Measurements from ENCODE around the gene RAB14. TPM values are rescaled to one million over a fixed set of nuclear protein-coding genes. Genes with fewer than 3 reads are reported as not detected.

The RAB14 gene
- total RNA-seq, 1 donor from 2014 or later, result 25.1 TPM

DNA sequence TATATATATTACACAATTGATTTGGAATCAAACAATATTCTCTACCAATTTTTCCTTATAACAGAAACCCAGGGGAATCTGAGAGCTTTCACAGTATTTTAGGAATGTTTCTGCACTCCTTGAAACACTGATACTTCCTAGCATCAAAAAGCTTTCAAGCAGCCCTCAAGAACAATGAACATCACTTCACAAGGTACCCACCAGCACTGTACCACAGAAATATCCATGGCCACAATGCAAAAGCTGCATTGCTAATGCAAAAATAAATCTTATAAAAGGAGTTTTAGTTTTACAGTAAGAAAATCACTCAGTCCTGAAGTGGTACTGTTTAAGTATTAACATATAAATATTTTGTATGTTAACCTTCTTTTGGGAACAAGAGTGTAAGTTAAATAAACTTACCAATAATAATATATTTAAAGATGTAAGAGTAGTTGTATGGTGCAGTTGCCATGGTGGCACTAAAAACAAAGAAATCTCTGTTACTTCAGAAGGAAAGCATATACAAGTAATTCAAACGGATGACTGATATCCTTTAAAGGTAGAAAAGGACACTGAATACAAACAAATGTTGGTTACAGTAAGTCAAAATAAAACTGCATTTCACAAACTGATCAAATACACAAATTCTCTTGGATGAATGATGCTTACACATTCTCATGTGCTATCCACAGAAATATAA, 8.6 kb downstream of the RAB14 start:
- no peak overlapping the region for H3K9ac ChIP-seq (ENCODE audit: low read depth in 1 of 3, low read length in 3 of 3)

DNA sequence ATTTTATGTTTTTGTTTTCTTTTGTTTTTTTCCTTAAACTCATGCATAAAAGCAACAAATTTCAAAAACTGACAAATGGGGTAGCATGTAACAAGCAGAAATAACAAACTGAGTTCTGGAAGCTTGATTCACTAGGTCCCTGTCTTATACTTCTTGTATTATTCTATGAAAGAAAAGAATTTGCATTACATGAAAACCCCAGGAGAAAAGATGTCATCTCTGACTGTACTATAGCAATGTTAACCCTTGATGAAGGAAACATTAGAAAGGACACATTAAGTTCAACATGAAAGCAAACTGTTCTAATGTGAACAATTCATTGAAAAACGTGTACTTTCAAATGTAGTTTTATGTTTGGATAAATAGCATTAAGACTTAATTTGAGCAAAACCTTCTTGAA, 9.2 kb downstream of the RAB14 start:
- Histone ChIP-seq H3K9ac (ENCODE audit: low read depth in 1 of 3, low read length in 3 of 3) (no peak overlapping the region), H3K4me3 (ENCODE audit: low read length in 3 of 3) (no peak overlapping the region), H3K36me3 (ENCODE audit: control insufficient read depth in 3 of 3, insufficient read depth in 3 of 3, low read length in 3 of 3) (no peaks in the 10 kb centered on the region), H3K9me3 (ENCODE audit: control insufficient read depth in 3 of 3, low read length in 3 of 3) (no peaks in the 10 kb centered on the region), H3K27me3 (ENCODE audit: control insufficient read depth in 3 of 3, insufficient read depth in 3 of 3, low read length in 3 of 3) (no peaks in the 10 kb centered on the region), H3K4me1 (ENCODE audit: control insufficient read depth in 3 of 3, insufficient read depth in 3 of 3, low read length in 3 of 3) (peaks cover 13 to 28% (median 18%) of the 10 kb centered on the region in 3 donors), H3K27ac (ENCODE audit: low read depth, low read length) (no peak overlapping the region)

More for the DNA sequence above, 8.6 kb downstream of the RAB14 start:
- Histone ChIP-seq H3K4me3 (ENCODE audit: low read length in 3 of 3) (peak overlapping the region in 1 of 3 donors; percentile 12), H3K4me1 (ENCODE audit: control insufficient read depth in 3 of 3, insufficient read depth in 3 of 3, low read length in 3 of 3) (peaks cover 18 to 33% (median 20%) of the 10 kb centered on the region in 3 donors), H3K36me3 (ENCODE audit: control insufficient read depth in 3 of 3, insufficient read depth in 3 of 3, low read length in 3 of 3) (no peaks in the 10 kb centered on the region), H3K27me3 (ENCODE audit: control insufficient read depth in 3 of 3, insufficient read depth in 3 of 3, low read length in 3 of 3) (no peaks in the 10 kb centered on the region), H3K27ac (ENCODE audit: low read depth, low read length) (no peak overlapping the region), H3K9me3 (ENCODE audit: control insufficient read depth in 3 of 3, low read length in 3 of 3) (no peaks in the 10 kb centered on the region)

DNA sequence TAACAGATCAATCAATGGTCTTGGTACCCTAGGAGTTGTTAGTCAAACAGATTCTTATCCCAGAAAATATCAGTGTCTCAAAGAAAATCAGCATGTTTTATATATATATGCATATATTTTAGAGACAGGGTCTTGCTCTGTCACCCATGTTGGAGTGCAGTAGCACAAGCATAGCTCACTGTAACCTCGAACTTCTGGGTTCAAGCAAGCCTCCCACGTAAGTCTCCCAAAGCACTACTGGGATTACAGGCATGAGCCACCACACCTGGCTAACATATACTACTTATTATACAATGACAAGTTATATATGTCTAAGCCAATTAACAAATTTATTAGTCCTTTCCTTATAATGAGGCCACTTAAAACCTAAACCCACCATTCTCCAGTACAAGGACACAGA, 10.4 kb downstream of the RAB14 start:
- H3K27me3 ChIP-seq (ENCODE audit: control insufficient read depth in 3 of 3, insufficient read depth in 3 of 3, low read length in 3 of 3), result no peaks in the 10 kb centered on the region
- no peak overlapping the region for H3K27ac ChIP-seq (ENCODE audit: low read depth, low read length)
- H3K4me1 ChIP-seq (ENCODE audit: control insufficient read depth in 3 of 3, insufficient read depth in 3 of 3, low read length in 3 of 3), result peaks cover 6 to 18% (median 11%) of the 10 kb centered on the region in 3 donors
- H3K36me3 ChIP-seq (ENCODE audit: control insufficient read depth in 3 of 3, insufficient read depth in 3 of 3, low read length in 3 of 3), result peaks cover 0 to under 1% (median 0%) of the 10 kb centered on the region in 3 donors
- H3K9ac ChIP-seq (ENCODE audit: low read depth in 1 of 3, low read length in 3 of 3), result no peak overlapping the region
- no peak overlapping the region for H3K4me3 ChIP-seq (ENCODE audit: low read length in 3 of 3)
- no peaks in the 10 kb centered on the region for H3K9me3 ChIP-seq (ENCODE audit: control insufficient read depth in 3 of 3, low read length in 3 of 3)

DNA sequence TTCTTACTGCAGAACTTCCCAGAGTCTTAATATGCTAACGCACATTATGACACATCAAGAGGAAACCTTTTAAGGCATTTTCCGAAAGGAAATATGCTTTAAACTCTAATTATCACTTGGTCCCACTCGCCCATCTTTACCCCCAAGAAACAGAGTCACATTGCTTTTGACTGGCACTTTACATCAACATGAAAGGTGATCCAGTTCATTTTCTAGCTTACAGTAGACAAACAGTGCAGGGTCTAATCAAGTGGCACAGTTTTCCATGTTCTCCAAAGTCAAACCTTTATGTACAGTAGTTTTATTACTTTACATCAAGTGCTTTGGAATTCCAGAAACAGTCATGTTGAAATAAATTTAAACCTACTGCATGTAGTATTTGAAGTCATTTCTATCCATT, 12.0 kb downstream of the RAB14 start:
- Histone ChIP-seq H3K4me3 (ENCODE audit: low read length in 3 of 3) (no peak overlapping the region), H3K36me3 (ENCODE audit: control insufficient read depth in 3 of 3, insufficient read depth in 3 of 3, low read length in 3 of 3) (peaks cover 4 to 10% (median 7%) of the 10 kb centered on the region in 3 donors), H3K4me1 (ENCODE audit: control insufficient read depth in 3 of 3, insufficient read depth in 3 of 3, low read length in 3 of 3) (peaks cover 3 to 17% (median 11%) of the 10 kb centered on the region in 3 donors), H3K9me3 (ENCODE audit: control insufficient read depth in 3 of 3, low read length in 3 of 3) (no peaks in the 10 kb centered on the region), H3K27me3 (ENCODE audit: control insufficient read depth in 3 of 3, insufficient read depth in 3 of 3, low read length in 3 of 3) (no peaks in the 10 kb centered on the region), H3K27ac (ENCODE audit: low read depth, low read length) (no peak overlapping the region), H3K9ac (ENCODE audit: low read depth in 1 of 3, low read length in 3 of 3) (no peak overlapping the region)

DNA sequence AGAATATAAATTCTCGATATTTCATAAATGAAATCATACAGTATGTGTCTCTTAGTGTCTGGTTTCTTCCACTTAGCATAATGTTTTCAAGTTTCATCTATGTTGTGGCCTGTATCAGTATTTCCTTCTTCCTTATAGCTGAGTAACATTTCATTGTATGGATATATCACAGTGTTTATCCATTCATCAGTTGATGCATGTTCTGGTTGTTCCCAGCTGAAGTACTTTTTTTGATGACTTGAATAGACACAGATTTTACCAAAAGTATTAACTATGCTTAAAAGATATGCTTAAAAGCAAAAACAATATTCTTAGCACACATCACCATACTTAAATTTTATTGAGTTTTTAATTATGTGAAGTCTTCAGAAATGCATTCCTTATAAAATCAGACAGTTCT, 12.7 kb downstream of the RAB14 start:
- Histone ChIP-seq H3K9ac (ENCODE audit: low read depth in 1 of 3, low read length in 3 of 3) (no peak overlapping the region), H3K4me3 (ENCODE audit: low read length in 3 of 3) (no peak overlapping the region), H3K27me3 (ENCODE audit: control insufficient read depth in 3 of 3, insufficient read depth in 3 of 3, low read length in 3 of 3) (no peaks in the 10 kb centered on the region), H3K27ac (ENCODE audit: low read depth, low read length) (no peak overlapping the region), H3K36me3 (ENCODE audit: control insufficient read depth in 3 of 3, insufficient read depth in 3 of 3, low read length in 3 of 3) (peaks cover 4 to 10% (median 7%) of the 10 kb centered on the region in 3 donors), H3K4me1 (ENCODE audit: control insufficient read depth in 3 of 3, insufficient read depth in 3 of 3, low read length in 3 of 3) (peaks cover 3 to 19% (median 11%) of the 10 kb centered on the region in 3 donors), H3K9me3 (ENCODE audit: control insufficient read depth in 3 of 3, low read length in 3 of 3) (no peaks in the 10 kb centered on the region)

DNA sequence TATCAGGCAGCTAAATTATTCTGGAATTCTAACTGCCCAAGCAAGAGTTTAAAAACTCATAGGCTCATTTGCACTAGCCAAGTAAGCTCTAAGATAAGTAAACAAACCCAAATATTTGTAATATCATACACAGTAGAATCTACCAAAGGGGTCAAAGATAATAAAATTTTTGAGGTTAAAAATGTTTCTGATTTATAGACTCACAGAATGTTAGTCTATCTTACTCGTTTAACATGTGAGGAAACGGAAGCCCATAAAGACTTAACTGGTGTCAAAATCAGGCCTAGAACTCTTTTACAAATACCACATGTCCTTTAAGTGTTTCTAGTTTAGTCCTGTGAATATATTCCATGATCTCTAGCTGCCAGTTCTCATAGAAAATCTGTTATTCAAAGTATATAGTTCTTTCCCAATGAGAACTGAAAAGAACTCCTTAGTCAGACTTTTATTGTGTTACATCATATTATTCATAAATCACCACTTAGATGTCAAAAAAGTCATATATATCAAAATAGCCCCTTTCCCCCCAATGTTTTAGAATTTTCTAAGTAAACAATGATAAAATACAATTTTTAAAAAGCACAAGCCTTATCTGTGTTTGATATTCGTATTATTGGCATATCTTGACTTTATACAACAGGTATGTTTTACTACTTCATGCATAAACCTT, 13.9 kb downstream of the RAB14 start:
- peaks cover 0 to 19% (median 8%) of the 10 kb centered on the region in 3 donors for H3K4me1 ChIP-seq (ENCODE audit: control insufficient read depth in 3 of 3, insufficient read depth in 3 of 3, low read length in 3 of 3)
- peaks cover 4 to 10% (median 7%) of the 10 kb centered on the region in 3 donors for H3K36me3 ChIP-seq (ENCODE audit: control insufficient read depth in 3 of 3, insufficient read depth in 3 of 3, low read length in 3 of 3)
- H3K9ac ChIP-seq (ENCODE audit: low read depth in 1 of 3, low read length in 3 of 3), result no peak overlapping the region
- H3K27ac ChIP-seq (ENCODE audit: low read depth, low read length), result no peak overlapping the region
- H3K27me3 ChIP-seq (ENCODE audit: control insufficient read depth in 3 of 3, insufficient read depth in 3 of 3, low read length in 3 of 3), result no peaks in the 10 kb centered on the region
- no peak overlapping the region for H3K4me3 ChIP-seq (ENCODE audit: low read length in 3 of 3)
- H3K9me3 ChIP-seq (ENCODE audit: control insufficient read depth in 3 of 3, low read length in 3 of 3), result no peaks in the 10 kb centered on the region

DNA sequence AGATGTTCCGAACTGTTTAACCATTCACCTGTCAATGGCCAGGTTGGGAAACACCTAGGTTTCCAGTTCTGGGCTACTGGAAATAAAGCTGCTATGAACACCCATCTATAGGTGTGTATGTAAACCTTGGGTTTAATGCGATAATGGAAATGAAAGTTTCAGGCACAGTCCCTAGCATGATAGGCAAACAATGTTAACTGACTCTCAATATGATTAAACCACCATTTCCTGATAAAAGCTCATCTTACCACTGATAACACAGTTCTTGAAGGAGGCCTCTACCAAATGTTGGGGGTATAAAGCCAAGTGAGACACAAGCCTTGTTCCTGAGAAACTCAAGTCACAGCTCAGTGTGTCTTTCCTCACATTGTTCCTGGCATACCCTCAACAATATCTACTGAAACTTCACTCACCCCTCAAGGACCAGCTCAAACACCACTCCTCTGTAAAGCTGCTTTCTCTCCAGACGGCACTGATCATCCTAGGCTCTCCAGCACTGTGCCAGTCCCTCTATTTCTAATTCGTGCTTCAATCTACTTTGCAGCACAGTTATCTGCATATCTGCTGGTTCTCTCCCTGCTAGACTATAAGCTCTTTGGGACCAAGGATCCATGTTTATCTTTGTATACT, 15.8 kb downstream of the RAB14 start:
- H3K36me3 ChIP-seq (ENCODE audit: control insufficient read depth in 3 of 3, insufficient read depth in 3 of 3, low read length in 3 of 3), result peaks cover 9 to 22% (median 19%) of the 10 kb centered on the region in 3 donors

DNA sequence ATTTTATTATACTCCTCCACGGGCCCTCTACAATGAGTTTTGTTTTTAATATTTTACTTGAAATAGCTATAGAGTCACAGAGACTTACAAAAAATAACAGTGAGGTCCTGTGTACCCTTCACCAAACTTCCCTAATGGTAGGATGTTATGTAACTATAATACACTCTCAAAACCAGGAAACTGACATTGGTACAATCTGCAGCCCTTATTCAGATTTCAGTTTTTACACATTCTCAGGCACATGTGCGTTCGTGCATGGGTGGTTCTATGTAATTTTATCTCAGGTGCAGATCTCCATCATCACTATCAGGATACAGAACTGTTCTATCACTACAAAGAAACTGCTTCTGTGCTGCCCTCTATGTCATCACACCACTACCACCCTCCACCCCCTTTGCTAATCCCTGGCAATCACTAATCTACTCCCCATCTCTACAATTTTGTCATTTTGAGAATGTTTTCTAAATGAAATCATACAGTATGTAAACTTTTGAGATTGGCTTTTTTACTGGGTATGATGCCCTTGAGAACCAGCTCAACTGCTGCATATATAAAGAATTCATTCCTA, 16.4 kb downstream of the RAB14 start:
- Histone ChIP-seq H3K4me3 (ENCODE audit: low read length in 3 of 3) (no peak overlapping the region), H3K9ac (ENCODE audit: low read depth in 1 of 3, low read length in 3 of 3) (no peak overlapping the region), H3K27me3 (ENCODE audit: control insufficient read depth in 3 of 3, insufficient read depth in 3 of 3, low read length in 3 of 3) (no peaks in the 10 kb centered on the region), H3K9me3 (ENCODE audit: control insufficient read depth in 3 of 3, low read length in 3 of 3) (no peaks in the 10 kb centered on the region), H3K36me3 (ENCODE audit: control insufficient read depth in 3 of 3, insufficient read depth in 3 of 3, low read length in 3 of 3) (peaks cover 9 to 27% (median 20%) of the 10 kb centered on the region in 3 donors), H3K27ac (ENCODE audit: low read depth, low read length) (no peak overlapping the region), H3K4me1 (ENCODE audit: control insufficient read depth in 3 of 3, insufficient read depth in 3 of 3, low read length in 3 of 3) (peaks cover 0 to 2% (median 0%) of the 10 kb centered on the region in 3 donors)

More for the DNA sequence above, 15.8 kb downstream of the RAB14 start:
- peaks cover 0 to 6% (median under 1%) of the 10 kb centered on the region in 3 donors for H3K4me1 ChIP-seq (ENCODE audit: control insufficient read depth in 3 of 3, insufficient read depth in 3 of 3, low read length in 3 of 3)
- H3K9ac ChIP-seq (ENCODE audit: low read depth in 1 of 3, low read length in 3 of 3), result no peak overlapping the region
- no peak overlapping the region for H3K27ac ChIP-seq (ENCODE audit: low read depth, low read length)
- no peaks in the 10 kb centered on the region for H3K9me3 ChIP-seq (ENCODE audit: control insufficient read depth in 3 of 3, low read length in 3 of 3)
- H3K27me3 ChIP-seq (ENCODE audit: control insufficient read depth in 3 of 3, insufficient read depth in 3 of 3, low read length in 3 of 3), result no peaks in the 10 kb centered on the region
- no peak overlapping the region for H3K4me3 ChIP-seq (ENCODE audit: low read length in 3 of 3)

DNA sequence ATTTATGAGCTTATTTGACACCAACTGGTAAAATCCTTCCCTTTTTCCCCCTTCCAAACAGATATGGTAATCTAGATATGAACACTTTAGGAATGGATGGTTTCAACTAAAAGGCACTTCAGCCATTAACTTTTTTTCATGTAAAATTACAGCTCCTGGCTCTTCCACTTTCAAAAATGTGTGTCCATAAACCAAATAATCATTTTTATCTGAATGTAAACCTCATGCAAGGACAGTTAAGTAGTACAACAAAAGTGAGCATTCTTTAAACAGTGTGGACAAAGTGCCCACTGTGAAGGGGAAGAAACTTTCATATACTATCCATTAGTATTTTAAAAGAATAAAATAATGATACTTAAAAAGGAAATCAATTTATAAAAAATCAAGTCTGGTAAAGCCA, 17.2 kb downstream of the RAB14 start:
- Histone ChIP-seq H3K4me3 (ENCODE audit: low read length in 3 of 3) (no peak overlapping the region), H3K36me3 (ENCODE audit: control insufficient read depth in 3 of 3, insufficient read depth in 3 of 3, low read length in 3 of 3) (peaks cover 9 to 27% (median 23%) of the 10 kb centered on the region in 3 donors), H3K27ac (ENCODE audit: low read depth, low read length) (no peak overlapping the region), H3K9ac (ENCODE audit: low read depth in 1 of 3, low read length in 3 of 3) (no peak overlapping the region), H3K9me3 (ENCODE audit: control insufficient read depth in 3 of 3, low read length in 3 of 3) (no peaks in the 10 kb centered on the region), H3K27me3 (ENCODE audit: control insufficient read depth in 3 of 3, insufficient read depth in 3 of 3, low read length in 3 of 3) (no peaks in the 10 kb centered on the region), H3K4me1 (ENCODE audit: control insufficient read depth in 3 of 3, insufficient read depth in 3 of 3, low read length in 3 of 3) (peaks cover 0 to 2% (median 0%) of the 10 kb centered on the region in 3 donors)

Measured in skeletal muscle tissue (tissue), 4 donors.